NCI-H1436 (cell line): ENCODE measurements around the gene FNBP1.
"Not testable (repeated sequence)": the region's sequence is repeated elsewhere in the genome, so short reads cannot be mapped to it uniquely, and the experiment has no call there.

ENCODE experiments used
- DNase-seq: peaks from one replicate; lab custom pipeline; 2025; lab: John Stamatoyannopoulos, UW

FNBP1 gene

GRCh38 chr9:129918296-129918950 lies 124.6 kb downstream of the FNBP1 start:
- no peak for DNase-seq

- DNase-seq, result no peak
Observed at GRCh38 chr9:129916707-129917106, 126.3 kb downstream of the FNBP1 start.

GRCh38 chr9:129914051-129914450 lies 128.9 kb downstream of the FNBP1 start:
- no peak for DNase-seq

GRCh38 chr9:129910628-129911567 lies 132.1 kb downstream of the FNBP1 start:
- no peak for DNase-seq

DNA sequence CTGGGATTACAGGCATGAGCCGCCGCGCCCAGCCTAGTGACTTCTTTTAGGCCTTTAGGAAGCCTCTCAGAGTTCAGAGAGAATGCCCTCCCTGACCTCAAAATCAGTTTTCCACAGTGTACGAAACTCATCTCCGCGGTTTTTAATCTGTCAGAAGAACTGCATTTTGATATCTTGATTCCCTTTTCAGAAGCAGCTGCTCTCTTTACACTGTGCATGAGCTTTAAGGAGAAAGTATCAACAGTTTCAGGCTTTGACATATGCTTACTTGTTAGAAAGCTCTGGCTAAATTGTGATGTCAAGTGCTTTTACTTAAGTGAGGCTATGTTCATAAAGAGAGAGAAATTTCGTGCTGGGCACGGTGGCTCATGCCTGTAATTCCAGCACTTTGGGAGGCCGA lies 133.1 kb downstream of the FNBP1 start:
- no peak for DNase-seq

DNA sequence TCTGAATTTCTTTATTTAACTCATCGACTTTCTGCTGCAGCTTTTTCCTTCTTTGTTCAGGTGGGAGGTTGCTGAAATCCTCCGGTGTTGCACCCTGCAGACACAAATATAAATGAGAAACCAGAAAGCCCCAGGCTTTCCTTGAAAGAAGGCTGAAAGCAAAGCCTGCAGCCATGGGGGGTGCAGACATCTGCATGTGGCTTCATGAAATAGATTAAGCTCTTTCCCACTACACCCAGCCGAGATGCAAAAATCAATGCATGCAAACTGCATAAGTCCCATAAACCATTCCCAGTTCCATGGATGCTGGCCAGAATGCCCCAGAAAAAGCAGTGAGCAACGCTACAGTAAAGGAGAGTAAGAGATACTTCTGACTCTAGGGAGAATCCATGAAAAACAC lies 134.1 kb downstream of the FNBP1 start:
- DNase-seq, result no peak

DNA sequence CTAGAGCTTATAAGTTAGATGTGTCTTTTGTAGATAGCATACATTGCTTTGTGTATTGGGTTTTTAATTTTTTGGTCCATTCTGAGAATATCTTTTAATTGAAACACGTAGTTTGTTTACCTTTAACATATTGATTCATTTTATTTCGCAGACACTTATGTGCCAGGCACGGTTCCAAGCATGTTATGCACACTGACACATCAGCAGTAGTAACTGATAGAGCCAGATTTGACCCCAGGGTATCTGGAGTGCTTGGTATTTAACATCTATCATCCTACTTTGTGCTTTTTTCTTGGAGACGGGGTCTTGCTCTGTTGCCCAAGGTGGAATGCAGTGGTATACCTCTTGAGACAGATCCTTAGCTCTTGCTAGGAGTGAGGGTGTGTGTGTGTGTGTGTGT lies 135.8 kb downstream of the FNBP1 start:
- no peak for DNase-seq

- no peak for DNase-seq
Observed at GRCh38 chr9:129906298-129906697, 136.7 kb downstream of the FNBP1 start.

- no peak for DNase-seq
Observed at GRCh38 chr9:129904734-129905133, 138.3 kb downstream of the FNBP1 start.

DNA sequence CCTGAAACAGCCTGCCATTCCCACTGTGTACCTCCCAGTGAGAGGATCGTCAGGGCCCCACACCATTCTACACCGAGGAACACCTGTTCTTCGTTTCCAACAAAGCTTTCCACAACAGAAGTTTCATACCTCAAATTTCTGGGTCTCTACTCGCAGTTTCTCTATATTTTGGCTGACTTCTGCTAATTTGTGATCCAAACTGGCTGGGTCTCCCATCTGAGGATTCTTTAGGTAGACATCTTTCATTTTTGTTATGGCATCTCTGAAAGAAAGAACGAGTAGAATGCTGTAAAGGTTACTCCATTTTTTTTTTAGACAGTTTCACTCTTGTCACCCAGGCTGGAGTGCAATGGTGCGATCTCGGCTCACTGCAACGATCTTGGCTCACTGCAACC lies 140.3 kb downstream of the FNBP1 start:
- no peak for DNase-seq

DNA sequence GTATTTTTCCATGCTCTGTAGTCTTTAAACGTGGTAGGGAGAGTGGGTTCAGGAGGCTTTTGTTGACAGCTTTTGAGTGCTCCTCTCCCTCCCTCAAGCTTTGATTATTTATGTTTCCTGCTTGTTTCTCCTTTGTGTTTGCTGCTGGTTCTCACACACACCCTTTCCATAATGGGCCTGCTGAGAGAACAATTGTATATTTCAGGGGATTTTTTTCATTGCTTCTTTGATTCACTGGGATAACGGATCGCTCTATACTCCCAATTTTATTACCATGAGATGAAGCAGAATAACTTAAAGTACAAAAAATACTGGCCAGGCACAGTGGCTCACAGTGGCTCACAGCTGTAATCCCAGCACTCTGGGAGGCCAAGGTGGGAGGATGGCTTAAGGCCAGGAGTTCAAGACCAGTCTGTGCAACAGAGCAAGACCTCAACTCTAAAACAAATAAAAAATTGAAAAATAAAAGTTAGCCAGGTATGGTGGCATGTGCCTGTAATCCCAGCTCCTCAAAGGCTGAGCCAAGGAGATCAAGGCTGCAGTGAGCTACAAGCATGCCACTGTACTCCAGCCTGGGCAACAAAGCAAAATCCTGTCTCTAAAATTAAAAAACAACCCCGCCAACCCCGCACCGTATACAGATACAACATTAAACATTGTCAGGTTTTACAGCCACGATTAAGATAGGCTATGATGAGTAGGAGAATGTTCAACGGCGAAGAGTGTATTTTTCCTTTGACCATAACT lies 140.8 kb downstream of the FNBP1 start:
- no peak for DNase-seq

DNA sequence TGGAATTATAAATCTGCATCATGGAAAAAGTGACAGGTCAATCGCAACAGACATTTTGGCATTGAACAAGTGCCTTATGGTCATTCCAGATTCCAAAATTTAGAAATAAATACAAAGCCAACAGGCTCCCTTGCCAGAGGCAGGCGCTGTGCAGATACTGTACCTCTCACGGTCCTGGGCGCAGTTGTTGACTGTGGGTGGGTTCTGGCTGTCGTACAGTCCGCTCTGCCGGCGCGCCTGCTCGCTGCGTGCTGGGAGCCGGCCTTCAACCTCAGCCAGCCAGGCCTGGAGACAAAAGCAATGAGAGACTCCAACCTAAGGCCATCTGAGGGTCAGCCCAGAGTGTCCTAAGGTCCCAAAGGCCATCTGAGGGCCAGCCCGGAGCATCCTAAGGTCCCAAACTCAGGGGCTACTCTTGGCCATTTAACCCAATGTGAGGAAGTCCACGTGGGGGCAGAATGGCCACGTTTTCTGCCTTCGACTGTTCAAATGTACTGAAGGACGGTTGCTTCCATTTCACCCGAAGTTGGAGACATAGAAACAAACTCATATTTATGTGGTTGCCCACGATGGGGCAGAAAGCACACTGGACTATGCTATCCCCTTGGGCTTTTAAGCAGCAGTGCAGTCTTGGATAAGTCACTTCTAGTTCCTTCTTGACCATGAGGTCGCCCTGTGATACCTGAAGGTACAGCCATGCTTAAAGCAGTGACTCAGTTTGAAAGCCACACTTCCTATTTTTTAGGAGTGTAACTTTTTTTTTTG lies 142.5 kb downstream of the FNBP1 start:
- no peak for DNase-seq

- DNase-seq, result no peak
Observed at GRCh38 chr9:129899620-129900019, 143.4 kb downstream of the FNBP1 start.

- no peak for DNase-seq
Observed at GRCh38 chr9:129898185-129898584, 144.8 kb downstream of the FNBP1 start.

DNA sequence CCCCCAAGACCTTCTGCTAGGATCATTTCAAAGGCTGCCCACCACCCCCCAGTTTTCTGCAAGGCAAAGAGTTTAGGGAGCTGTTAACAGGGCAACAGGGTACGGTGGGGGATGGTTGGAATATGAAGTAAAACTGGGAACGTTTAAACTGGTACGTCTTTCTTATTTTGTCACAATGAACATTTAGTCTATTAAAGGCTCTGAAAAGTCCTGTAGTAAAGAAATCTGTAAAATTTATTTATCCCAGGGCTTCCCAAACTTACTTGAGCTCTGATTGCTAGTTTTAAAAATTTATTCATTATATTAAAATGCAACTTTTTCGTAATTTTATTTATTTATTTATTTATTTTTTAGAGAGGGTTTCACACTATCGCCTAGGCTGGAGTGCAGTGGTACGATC lies 145.7 kb downstream of the FNBP1 start:
- no peak for DNase-seq

- DNase-seq, result no peak
Observed at GRCh38 chr9:129895376-129896268, 147.4 kb downstream of the FNBP1 start.

DNA sequence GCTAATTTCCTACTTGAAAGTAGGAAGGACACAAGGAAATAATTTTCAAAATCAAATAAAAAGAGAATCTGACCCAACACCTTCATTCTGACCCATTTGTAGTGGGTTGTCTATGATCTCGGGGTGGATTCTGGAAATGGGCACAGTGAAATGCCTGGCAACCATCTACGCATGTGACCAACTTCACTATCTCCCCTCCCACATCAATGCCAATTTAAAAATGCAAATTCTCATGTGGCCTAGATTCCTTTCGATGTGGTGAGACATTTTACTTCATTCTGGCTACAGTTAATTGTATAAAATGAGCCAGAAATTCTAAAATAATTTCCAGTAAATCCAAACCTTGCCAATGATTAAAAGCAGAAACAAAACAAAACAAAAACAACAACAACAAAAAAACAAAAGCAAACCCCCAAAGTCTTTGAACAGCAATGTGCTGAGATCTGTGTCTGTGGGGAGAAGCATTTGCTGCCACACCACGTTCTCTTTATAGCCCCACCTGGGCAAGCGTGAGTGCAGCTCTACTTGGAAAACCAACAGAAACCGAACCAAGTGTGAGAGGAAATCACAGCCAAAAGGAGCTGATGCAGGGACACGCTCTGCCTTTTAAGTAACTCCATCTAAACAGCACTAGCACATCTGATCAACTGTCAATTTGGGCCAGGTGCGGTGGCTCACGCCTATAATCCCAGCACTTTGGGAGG lies 148.7 kb downstream of the FNBP1 start:
- no peak for DNase-seq

- no peak for DNase-seq
Observed at GRCh38 chr9:129891569-129891968, 151.4 kb downstream of the FNBP1 start.

- not testable (repeated sequence) for DNase-seq
Observed at GRCh38 chr9:129890718-129891299, 152.2 kb downstream of the FNBP1 start.
